Measurements from ENCODE around the gene DNMBP.
"Not testable (repeated sequence)": the region's sequence is repeated elsewhere in the genome, so short reads cannot be mapped to it uniquely, and the experiment has no call there.

Gene DNMBP

GRCh38 chr10:99943908-99944307 is 65.8 kb downstream of the DNMBP start:
- no peak for FAIRE-seq

DNA sequence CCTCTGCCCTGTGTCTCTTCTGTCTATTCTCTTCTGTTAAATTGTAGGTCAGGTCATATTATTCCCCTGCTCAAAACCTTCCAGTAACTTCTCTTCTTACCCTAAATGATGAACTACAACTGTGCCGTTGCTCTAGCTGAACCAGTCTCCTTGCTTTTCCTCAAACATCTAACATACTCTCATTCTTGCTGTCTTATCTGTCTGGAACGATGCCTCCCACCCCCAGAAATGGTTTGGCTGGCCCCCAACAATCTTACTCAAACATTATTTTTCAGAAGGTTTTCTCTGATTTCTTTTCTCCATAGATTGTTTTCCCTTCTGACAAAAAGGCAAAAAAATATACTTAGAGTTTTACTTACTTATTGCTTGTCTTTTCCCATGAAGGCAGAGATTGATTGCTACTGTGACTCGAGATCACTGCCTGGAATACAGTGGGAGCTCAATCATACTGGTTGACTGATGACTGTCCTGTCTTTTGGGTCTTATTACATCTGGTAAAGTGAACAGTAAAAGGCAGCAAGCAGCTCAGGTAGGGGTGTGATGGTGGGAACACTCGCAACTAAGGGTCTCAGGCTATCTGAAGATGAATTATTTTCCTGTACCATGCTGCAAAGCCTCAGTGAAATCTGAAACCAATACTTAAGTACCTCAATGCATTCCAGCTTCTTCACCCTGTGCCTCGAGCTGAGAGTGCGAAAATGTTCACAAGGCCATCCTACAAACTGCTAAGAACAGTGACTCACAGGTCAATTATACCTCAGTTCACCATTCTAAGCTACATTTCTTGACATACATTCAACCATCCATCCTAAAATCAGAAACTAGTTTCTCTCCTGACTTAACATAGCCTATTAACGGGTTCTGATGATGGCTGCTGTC is 67.6 kb downstream of the DNMBP start:
- no peak for FAIRE-seq

DNA sequence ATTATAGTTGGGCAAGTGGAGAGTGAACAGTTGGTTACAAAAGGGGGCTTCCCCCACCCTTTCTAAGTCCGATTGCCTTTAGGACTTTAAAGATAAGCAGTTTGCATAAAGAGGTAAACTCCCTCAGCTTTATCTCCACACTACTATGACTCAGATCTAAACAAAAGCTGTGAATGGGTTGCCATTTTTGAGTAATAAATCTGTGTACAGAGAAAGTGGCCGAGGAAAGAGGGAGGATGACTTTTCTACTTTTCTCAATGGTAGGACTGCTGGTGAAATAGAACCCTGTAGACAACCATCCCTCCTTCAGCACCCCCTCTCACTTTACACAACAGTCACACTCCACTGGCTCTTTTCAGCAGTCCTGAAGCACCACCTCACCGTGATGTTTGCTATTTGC is 71.2 kb downstream of the DNMBP start:
- FAIRE-seq, result no peak

DNA sequence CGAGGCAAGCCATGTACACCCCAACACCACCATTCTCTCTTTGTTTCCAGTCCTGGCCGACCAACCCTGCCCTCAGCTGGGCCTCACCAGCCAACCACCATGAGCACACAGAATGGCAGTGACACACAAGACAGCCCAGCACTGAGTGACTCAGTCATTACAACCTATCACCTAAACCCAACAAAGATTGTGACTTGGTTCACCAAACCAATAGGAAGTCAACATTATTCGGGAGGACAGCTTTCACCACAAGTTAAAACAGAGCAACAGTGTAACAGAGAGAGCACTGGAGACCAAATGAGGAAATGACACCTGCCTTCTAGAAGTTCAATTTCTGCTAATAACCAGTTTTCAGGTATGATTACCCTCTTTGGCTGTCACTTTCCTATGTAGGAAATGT is 72.1 kb downstream of the DNMBP start:
- FAIRE-seq, result no peak

GRCh38 chr10:99932203-99932957 is 77.4 kb downstream of the DNMBP start:
- FAIRE-seq, result not testable (repeated sequence)

DNA sequence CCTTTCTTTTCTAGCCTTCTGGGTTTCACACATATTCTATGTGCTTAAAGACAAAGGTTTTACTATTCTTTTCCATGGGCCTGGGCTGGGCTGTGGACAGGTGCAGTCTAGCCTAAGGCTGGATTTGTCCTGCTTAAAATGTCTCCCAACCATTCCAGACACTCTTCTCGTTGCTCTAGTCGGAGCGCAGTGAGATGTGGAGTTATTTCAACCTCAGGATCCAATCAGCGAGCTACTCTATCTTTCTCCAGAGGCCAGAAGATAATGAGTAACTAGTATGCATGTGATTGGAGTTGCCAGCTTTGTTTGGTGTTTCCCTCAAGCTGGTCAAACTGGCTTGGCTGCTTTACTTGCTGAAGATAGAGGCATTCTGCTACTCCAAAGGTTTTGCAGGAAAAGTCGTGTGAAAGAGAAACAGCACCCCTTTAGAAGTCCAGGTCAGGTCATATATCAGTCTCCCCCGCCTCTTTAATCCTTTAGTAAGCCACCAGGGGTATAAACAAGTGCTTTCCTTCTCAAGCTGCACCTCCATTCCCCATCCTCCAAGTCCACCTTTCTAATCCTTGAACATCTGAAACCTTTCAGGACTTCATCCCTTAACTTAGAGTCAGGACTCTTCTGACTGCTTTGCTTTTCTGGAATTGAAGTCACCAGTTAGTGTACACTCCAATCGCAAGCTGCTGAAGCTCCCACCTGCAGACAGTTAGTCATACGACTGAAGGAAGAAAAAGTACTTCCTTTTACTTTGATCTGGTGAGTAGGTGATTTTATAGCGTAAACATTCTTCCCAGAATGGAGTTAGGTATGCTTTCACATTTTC is 78.8 kb downstream of the DNMBP start:
- FAIRE-seq, result no peak

DNA sequence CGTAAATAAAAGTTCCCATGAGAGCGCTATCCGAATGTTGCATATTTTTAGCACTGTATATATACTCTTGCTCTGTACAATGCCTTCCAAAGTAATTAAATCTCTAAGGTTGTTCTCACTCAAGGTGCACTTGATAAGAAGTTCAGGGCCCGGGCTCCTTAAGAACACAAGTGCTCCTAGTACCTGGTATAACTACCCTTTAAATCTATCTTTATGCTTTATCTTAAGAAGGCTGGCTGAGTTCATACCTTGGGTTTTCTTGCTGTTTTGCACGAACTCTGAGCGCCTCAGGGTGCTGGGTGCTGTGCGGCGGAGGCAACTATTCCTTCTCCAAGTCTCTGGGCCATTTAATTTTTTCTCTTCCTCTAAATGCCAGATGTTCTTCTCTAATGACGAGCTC is 80.4 kb downstream of the DNMBP start:
- FAIRE-seq, result no peak

GRCh38 chr10:99927721-99928280 is 81.9 kb downstream of the DNMBP start:
- no peak for FAIRE-seq

GRCh38 chr10:99926925-99927720 is 82.6 kb downstream of the DNMBP start:
- no peak for FAIRE-seq

GRCh38 chr10:99924451-99925255 is 85.1 kb downstream of the DNMBP start:
- no peak for FAIRE-seq

GRCh38 chr10:99921948-99922347 is 87.8 kb downstream of the DNMBP start:
- no peak for FAIRE-seq

- FAIRE-seq, result no peak
Measured at GRCh38 chr10:99920901-99921300, 88.8 kb downstream of the DNMBP start.

GRCh38 chr10:99920486-99920885 is 89.3 kb downstream of the DNMBP start:
- no peak for FAIRE-seq

DNA sequence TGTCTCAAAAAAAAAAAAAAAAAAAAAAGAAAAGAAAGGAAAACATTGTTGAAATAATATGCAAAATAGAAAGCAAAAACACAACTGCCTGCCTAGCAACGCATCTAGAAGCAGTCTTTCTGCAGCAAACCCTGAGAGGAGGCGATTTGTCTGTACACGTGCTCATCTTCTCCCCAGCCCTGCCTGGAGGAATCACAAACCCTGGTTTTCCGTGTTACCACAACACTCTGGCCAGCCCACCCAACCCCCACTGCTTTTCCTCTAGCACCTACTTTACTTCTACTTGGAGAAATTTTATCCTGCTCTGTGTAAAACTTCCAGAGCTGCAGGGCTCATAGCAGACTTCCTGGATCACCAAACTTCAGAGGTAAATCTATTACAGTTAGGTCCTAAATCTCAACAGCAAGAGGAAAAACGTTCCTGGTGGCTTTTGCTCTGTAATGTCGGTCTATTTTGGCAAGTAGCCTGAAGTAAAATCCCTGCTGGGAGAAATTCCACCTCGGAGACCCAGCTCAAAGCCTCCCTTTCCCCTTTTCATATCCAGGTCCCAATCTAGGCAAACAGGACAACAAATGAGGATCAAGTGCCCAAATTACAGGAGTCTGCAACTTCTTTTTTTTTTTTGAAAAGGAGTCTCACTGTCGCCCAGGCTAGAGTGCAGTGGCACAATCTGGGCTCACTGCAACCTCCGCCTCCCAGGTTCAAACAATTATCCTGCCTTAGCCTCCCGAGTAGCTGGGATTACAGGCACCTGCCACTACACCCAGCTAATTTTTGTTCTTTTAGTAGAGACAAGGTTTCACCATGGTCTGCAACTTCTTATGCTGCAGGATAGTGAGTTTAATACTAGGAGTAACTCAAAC is 91.6 kb downstream of the DNMBP start:
- FAIRE-seq, result peak; percentile 82

DNA sequence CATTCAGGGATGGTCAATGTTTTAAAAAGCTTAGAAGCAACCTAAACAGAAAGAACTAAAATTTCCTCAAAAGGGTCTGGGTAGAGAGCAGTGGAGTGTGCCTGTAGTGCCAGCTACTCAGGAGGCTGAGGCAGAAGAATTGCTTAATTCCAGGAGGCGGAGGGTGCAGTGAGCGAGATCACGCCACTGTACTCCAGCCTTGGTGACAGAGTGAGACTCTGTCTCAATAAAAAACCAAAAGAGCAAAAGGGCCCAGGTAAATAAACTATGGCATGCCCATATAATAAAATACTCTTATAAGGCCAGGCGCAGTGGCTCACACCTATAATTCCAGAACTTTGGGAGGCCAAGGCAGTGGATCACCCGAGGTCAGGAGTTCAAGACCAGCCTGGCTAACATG is 93.0 kb downstream of the DNMBP start:
- FAIRE-seq, result no peak

GRCh38 chr10:99915414-99915813 is 94.3 kb downstream of the DNMBP start:
- no peak for FAIRE-seq

GRCh38 chr10:99914236-99914635 is 95.5 kb downstream of the DNMBP start:
- no peak for FAIRE-seq

DNA sequence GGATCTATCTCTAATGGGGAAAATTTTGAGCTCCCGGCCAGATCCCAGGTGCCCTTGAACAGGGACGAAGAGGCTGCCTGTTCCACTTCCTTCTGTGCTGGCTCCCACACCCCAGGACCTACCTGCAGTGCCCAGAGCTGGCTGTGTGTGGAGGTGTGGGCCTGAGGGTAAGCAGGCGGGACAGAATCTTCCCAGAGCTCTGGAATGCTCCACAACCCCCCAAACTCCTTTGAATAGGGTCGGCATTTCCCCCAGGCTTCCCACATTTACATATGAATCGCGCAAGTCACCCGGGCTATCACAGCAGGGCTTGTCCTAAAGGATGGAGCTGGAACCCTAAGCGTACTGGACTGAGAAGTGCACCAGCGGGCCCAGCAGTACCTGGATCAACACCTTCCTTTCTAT is 95.9 kb downstream of the DNMBP start:
- peak; percentile 95 for FAIRE-seq

DNA sequence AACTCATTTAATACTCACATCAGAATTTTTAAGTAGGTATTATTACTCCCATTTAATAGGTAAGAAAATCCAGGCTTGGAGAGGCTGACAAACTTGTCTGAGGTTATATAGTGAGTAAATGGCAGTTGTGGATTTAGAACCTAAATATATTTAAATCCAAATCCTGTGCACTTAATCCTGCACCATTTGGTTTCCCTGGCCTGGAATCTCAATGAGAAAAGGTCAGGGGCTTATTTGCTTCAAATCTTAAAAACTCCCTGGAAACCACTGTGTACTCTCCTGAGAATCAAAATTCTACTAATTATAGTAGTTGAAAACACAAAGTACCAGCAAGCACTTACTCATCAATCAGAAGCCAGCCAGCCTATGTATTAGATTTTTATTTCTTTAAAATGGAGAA is 97.7 kb downstream of the DNMBP start:
- FAIRE-seq, result peak; percentile 55

DNA sequence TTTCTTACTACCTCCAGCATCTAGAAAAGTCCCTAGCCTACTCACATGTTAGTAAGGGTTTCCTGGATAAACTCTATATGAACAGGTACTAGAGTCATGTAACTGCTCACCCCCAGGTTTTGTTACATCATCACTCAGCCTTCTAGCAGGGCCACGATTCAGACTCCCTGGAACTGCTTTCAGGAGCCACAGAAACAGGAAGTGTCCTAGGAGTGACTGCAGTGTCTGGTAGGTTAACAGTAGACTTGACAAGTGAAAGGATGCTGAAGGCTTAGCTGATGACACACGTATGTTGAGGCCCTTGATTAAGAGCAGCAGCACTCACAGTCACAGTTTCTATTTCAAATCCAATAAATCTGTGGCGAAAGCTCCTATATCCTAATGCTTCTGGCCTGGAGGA is 101.2 kb downstream of the DNMBP start:
- no peak for FAIRE-seq

Measured in G401.6 (cell line).